ENCODE measurements around the gene DDHD1.
"Not testable (repeated sequence)": the region's sequence is repeated elsewhere in the genome, so short reads cannot be mapped to it uniquely, and the experiment has no call there.

Gene DDHD1

GRCh38 chr14:53152887-53153701 lies at the start of gene DDHD1:
DDHD1 (minus strand) TSS chr14:53153323; CDS start chr14:53153098, 225 bp downstream.
- DNase-seq (ENCODE audit: low spot score): peak; percentile 88

DNA sequence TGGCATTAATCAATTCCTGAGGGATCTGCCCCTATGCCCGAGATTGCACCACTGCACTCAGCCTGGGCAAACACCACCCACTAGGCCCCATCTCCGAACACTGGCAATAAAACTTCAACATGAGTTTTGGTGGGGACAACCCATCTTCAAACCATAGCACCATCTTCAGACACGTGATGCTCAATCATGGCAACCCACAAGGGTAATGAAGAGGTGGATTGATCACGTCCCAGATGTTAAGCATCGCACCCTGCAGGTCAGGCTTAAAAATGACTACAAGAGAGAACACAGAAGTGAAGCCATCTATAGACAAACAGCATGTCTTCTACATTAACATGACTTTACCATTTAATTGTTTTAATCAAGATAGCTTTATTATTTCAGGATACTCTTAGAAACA lies 42.8 kb upstream of the DDHD1 start:
- no peak for DNase-seq (ENCODE audit: low spot score)

GRCh38 chr14:53193193-53193592 lies 40.1 kb upstream of the DDHD1 start:
- DNase-seq (ENCODE audit: low spot score): no peak

DNA sequence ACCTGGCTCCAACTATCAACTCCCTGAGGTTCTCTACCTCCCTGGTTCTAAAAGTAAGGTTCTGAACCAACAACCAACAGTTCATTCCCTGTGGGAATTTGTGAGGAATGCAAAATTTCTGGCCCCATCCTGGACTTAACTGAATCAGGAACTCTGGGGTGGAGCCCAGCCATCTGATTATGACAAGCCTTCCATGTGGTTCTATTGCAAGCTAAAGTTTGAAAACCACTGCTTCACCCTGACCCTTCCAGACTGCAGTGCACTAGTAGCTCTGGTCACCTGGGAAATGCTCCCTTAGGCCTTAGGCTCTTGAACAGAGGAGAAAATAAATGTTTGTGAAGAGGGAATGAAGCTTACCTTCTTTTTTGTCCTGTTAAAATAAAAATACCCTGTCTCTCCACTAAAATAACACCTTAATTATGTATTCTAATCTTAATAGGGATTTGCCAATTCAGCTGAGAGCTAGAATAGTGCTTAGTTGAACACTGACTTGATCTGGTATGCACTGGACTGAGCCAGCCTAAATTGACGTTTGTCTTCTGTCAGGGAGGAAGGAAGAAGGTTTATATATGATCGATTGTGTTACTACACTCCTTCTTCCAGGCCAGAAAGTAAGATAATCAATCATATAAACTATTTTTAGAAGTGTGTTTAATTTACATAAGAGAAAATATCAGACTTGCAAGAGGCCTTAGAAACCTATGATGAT lies 39.1 kb upstream of the DDHD1 start:
- DNase-seq (ENCODE audit: low spot score): no peak

DNA sequence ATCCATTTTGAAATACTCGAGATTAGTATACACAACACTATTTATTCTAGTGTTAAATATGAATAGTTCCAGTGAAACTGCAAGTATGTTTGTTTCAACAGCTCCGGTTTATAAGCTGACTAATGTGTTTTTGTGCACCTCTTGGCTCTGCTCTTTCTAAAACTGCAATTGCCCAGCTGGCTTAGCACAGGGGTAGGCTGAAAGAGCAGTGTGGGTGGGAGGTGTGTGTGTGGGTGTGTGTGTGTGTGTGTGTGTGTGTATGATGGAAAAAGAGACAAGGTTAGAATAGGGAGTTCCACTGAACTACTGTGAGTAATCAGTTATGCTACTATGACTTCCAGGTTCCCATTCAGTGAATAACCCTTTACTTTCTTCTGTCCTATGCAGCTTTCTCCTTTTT lies 37.8 kb upstream of the DDHD1 start:
- DNase-seq (ENCODE audit: low spot score): no peak

- DNase-seq (ENCODE audit: low spot score): no peak
Observed at GRCh38 chr14:53187921-53188463, 34.9 kb upstream of the DDHD1 start.

DNA sequence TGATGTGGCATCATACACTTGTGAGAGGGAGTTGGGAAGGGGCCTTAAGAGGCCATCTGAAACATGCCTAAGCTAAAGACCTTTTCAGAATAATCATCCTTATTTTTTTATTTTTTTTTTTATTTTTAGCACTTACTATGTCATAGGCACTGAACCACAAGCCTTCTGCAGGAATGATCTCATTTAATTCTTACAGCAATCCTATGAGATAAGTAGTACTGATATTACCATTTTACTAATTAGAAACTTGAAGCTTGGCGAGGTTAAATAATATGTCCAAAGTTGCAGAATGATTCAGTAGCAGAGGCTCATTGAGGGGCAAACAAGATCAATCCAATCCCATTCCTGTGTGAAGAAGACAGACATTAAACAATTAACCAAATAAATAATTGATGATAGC lies 33.4 kb upstream of the DDHD1 start:
- DNase-seq (ENCODE audit: low spot score): no peak

DNA sequence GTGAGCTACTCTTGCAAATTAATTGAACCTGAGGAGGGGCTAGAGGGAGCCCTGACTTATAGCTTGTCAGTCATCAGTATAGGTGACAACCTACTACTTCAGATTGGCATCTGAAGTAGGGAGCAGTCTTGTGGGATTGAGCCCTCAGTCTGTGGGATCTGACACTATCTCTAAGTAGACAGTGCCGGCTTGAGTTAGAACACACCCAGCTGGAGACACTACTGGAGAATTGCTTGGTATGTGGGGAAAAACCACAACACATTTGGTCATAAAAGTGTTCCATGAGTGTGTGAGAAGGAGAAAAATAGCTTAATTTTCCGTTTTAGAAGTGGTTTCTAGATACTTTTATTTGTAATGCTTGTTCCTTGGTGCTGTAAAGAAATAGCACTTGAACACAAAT lies 30.5 kb upstream of the DDHD1 start:
- DNase-seq (ENCODE audit: low spot score): peak; percentile 62

GRCh38 chr14:53183056-53183455 lies 29.9 kb upstream of the DDHD1 start:
- DNase-seq (ENCODE audit: low spot score): no peak

DNA sequence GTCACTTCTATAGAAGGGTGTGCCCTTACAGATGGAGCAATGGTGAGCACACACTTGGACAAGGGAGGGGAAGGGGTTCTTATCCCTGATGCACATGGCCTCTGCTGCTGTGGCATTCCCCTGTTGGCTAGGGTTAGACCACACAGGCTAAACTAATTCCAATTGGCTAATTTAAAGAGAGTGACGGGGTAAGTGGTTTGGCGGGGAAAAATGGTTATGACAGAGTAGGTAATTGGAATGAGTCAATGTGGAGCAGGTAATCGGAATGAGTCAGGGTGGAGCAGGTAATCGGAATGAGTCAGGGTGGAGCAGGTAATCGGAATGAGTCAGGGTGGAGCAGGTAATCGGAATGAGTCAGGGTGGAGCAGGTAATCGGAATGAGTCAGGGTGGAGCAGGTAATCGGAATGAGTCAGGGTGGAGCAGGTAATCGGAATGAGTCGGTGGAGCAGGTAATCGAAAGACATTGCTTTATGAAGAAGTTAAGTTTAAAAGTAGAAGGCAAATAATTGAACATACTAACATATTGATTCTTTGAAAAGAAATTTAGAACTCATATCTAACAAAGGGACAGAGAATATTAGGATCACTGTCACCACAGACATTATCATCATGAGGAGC lies 28.4 kb upstream of the DDHD1 start:
- DNase-seq (ENCODE audit: low spot score): not testable (repeated sequence)

DNA sequence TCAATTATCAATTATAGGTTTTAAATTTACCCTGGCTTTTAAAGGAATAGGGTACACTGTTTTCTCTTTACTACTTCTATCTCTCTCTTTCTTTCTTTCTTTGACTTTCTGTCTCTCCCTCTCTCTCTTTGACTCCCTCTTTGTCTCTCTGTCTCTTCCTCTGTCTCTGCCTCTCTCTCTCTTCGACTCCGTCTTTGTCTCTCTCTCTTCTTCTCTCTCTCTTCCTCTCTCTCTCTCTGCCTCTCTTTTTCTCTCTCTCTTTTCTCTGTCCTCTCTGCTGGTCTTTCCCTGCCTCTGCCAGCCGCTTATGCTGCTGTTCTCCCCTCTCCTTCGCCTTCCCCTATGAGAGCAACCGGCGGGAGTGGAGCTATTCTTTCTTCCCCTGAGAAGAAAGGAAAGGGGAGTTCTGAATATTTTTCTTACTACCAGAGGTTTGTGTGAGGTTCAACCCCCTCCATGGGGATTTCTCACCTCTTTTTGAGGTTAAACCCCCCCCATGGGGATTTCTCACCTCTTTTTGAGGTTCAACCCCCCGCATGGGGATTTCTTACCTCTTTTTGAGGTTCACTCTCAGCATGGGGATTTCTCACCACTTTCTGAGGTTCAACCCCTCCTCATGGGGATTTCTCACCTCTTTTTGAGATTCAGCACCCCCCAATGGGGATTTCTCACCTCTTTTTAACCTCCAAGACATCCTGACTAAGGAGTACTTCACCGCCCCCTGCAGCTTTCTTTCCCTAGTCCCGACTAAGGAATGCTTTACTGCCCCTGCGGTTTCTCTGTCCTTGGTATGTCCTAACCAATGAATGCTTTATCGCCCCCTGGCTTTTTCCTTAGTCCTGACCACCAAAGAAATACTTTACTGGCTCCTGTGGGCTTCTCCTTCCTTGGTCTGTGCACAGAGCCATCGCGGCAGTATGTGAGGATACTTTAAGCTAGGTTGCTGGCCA lies 27.4 kb upstream of the DDHD1 start:
- DNase-seq (ENCODE audit: low spot score): no peak

DNA sequence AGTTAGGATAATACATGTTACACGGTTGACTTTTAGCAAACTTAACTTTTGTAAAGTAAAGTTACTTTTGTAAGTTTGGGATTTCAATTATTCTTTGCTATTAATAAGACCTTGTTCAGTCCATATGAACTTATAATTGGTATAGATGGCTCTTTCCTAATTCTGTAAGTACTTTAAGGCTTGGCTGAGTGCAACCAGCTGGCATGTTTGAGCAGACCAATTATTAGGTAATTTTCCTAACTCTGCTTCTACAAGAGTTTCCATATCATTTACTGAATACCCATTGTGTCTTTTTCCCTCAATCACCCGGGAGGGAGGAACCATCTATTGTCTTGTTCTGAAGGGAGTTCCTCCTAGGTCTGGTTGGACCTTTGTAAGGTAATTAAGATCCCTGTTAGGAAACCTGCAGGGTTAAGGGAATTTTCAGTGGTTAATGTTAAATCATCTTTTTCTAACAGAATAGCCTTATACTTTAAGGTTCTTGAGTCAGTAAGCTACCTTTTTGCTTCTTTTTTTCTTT lies 26.4 kb upstream of the DDHD1 start:
- DNase-seq (ENCODE audit: low spot score): not testable (repeated sequence)

DNA sequence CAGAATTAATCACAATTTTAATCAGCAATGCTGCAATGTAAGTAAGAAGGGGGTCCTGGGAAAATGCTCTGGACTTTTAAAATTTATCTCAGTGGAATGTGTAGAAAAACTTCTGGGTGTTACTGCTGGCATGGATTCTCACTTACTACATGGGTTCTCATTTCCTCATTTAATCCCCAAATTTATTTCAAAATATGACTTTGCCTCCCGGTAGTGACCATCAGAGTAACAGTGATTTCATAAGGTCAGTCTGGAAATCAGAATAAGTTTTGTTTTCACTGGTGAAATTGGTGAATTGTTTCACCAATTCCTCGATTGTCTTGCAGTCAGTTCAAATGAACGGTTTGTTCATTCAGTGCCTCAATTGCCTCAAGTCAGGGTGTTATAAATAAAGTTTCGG lies 22.3 kb upstream of the DDHD1 start:
- no peak for DNase-seq (ENCODE audit: low spot score)

- no peak for DNase-seq (ENCODE audit: low spot score)
Observed at GRCh38 chr14:53174918-53175317, 21.8 kb upstream of the DDHD1 start.

GRCh38 chr14:53168786-53169185 lies 15.7 kb upstream of the DDHD1 start:
- no peak for DNase-seq (ENCODE audit: low spot score)

DNA sequence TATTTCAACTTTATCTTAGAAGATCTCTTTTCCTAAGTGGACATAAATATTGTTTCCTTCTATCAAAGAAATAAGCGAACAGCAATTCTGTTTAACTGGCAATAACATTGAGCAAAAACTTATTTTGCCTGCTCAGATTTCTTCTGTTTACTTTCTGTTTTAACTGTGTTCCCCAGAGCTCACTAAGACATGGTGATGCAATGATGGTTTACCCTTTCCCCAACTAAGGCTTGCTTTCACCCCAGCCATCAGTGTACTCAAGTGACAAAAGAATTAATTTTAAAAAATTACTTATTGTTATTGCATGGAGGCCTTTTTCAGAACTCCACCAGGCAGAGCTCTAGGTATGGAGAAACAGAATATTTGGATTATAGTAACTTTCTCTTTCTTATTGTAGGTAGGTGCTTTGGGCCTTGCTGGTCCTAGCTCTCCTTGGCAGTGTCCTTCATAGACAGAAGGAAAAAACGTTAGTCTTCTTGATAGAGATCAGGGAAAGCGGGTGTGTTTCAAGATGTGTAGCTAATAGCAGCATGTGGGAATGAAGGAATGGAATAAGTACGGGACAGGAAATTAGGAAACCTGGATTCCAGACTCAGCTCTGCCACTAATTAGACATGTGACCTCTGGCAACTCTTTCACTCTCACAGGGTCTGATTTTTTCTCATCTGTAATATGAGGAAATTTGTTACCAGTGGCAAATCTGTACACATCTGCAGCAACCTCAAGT lies 14.6 kb upstream of the DDHD1 start:
- peak; percentile 41 for DNase-seq (ENCODE audit: low spot score)

DNA sequence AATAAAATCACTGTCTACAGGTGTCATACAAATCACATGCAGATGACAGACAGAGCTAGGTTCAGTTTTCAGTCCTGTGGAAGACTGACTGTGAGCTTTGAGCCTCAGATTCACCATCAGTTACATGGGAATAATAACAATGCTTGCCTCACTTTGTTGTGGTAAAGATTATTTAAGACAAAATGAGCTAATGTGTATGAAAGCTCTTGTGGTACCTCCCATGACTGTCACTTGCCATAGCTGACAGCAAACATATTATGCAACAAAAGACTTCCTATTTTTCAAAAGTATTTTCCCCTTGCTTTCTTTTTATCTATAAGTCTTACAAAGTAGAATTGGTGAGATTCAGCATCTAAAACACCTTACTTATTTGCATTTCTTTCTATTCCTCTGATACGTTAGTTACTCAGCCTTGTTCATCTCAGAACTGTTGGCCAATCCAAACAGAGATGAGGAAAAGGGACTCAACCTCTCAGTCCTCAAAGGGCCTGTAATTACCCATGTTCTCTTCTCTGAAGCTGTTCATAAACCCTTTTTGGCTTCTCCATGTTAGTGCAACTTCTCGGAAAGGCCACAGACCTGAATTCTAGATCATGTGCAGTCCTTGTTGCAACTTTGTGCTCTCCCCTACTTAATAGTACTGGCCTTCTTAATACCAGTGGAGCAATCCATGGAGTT lies 8.8 kb upstream of the DDHD1 start:
- no peak for DNase-seq (ENCODE audit: low spot score)

DNA sequence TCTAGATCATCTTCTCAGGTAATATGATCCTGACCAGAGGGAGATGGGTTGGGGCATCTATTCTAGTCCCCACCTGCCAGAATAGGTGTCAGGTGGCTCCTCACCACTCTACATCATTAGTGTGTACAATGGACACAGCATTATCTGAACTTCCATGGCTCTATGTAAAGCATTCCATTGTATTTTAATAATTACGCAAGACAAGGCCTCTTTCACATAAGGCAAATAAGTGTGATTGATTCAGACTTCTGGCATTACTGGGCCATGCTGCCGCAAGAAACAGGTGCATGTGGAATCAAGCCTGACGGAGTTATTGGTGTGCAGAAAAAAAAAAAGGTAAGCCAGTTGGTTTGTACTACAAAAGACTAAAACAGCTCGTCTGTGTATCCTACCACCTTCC lies 3.1 kb upstream of the DDHD1 start:
- DNase-seq (ENCODE audit: low spot score): no peak

- no peak for DNase-seq (ENCODE audit: low spot score)
Observed at GRCh38 chr14:53153702-53154112, 584 bp upstream of the DDHD1 start.

Measured in AG08395 (cell line).